Stimulated activated naive B cell treated with anti-CD40 and anti-IgM and Interleukin-4, amounts not matched to agents 10 μg/mL and 1 μg/mL and 100 μg/mL, for 72 hours (primary cell): ENCODE data around the gene A2ML1.
A peak's percentile ranks its signal among the peaks of the same experiment; 100 is the strongest.
"Not testable (repeated sequence)": the region's sequence is repeated elsewhere in the genome, so short reads cannot be mapped to it uniquely, and the experiment has no call there.

ENCODE experiments used
- ATAC-seq, 2 donors: fragments of 150-1000 bp; cut with Tn5 transposase; replicated peaks; 2 replicates each; pipeline ENCODE4 v1.10.0; 2021; ENCODE audit warnings: moderate library complexity in 1 of 2
- DNase-seq: peaks from one replicate; pipeline ENCODE4 v3.0.0; 2021
- H3K27ac Mint-ChIP-seq: one replicate; pipeline ENCODE4 v1.8.0; 2022; ENCODE audit warnings: mild to moderate bottlenecking, mixed read lengths
- H3K27me3 Mint-ChIP-seq, 2 donors: one replicate each; pipeline ENCODE4 v1.8.0; 2022; ENCODE audit warnings: mixed read lengths in 2 of 2
- H3K36me3 Mint-ChIP-seq, 2 donors: one replicate each; pipeline ENCODE4 v1.8.0; 2022; ENCODE audit warnings: mixed read lengths in 2 of 2, mild to moderate bottlenecking in 1 of 2
- H3K4me1 Mint-ChIP-seq, 2 donors: one replicate each; pipeline ENCODE4 v1.8.0; 2022; ENCODE audit warnings: mixed read lengths in 2 of 2, mild to moderate bottlenecking in 1 of 2
- H3K4me3 Mint-ChIP-seq, 2 donors: one replicate each; pipeline ENCODE4 v1.8.0; 2022; ENCODE audit warnings: mild to moderate bottlenecking in 2 of 2, mixed read lengths in 2 of 2, moderate library complexity in 1 of 2
- H3K9me3 Mint-ChIP-seq, 2 donors: one replicate each; pipeline ENCODE4 v1.8.0; 2022; ENCODE audit warnings: mixed read lengths in 2 of 2, mild to moderate bottlenecking in 1 of 2

A2ML1 gene

GRCh38 chr12:8855891-8856290 lies 33.5 kb downstream of the A2ML1 start:
- H3K4me1 Mint-ChIP-seq = no peaks in the 10 kb centered on the region
- no peak overlapping the region for H3K4me3 Mint-ChIP-seq
- no peaks in the 10 kb centered on the region for H3K36me3 Mint-ChIP-seq
- no peak overlapping the region for H3K27ac Mint-ChIP-seq
- H3K27me3 Mint-ChIP-seq = no peaks in the 10 kb centered on the region
- ATAC-seq (no peak), DNase-seq (no peak)
- no peaks in the 10 kb centered on the region for H3K9me3 Mint-ChIP-seq

GRCh38 chr12:8859448-8859847 lies 37.0 kb downstream of the A2ML1 start:
- H3K36me3 Mint-ChIP-seq, H3K27ac Mint-ChIP-seq, H3K27me3 Mint-ChIP-seq, H3K4me3 Mint-ChIP-seq, H3K9me3 Mint-ChIP-seq, ATAC-seq, DNase-seq, H3K4me1 Mint-ChIP-seq: not testable (repeated sequence)

- no peaks in the 10 kb centered on the region for H3K9me3 Mint-ChIP-seq
Observed at GRCh38 chr12:8860165-8860961, 37.9 kb downstream of the A2ML1 start.

GRCh38 chr12:8866429-8866828 lies 44.0 kb downstream of the A2ML1 start:
- DNase-seq (no peak), ATAC-seq (no peak)
- H3K4me3 Mint-ChIP-seq = no peak overlapping the region
- no peaks in the 10 kb centered on the region for H3K27me3 Mint-ChIP-seq
- no peaks in the 10 kb centered on the region for H3K36me3 Mint-ChIP-seq
- H3K4me1 Mint-ChIP-seq = no peaks in the 10 kb centered on the region
- no peaks in the 10 kb centered on the region for H3K9me3 Mint-ChIP-seq
- H3K27ac Mint-ChIP-seq = no peak overlapping the region

More at GRCh38 chr12:8860165-8860961, 37.9 kb downstream of the A2ML1 start:
- ATAC-seq = peak; percentile 48
- Mint-ChIP-seq H3K4me1 (no peaks in the 10 kb centered on the region), H3K27me3 (no peaks in the 10 kb centered on the region), H3K36me3 (no peaks in the 10 kb centered on the region), H3K4me3 (no peak overlapping the region), H3K27ac (no peak overlapping the region)
- DNase-seq = peak; percentile 4

GRCh38 chr12:8867009-8867408 lies 44.6 kb downstream of the A2ML1 start:
- H3K4me3 Mint-ChIP-seq = no peak overlapping the region
- DNase-seq (no peak), ATAC-seq (no peak)
- no peaks in the 10 kb centered on the region for H3K27me3 Mint-ChIP-seq
- no peaks in the 10 kb centered on the region for H3K36me3 Mint-ChIP-seq
- H3K9me3 Mint-ChIP-seq = no peaks in the 10 kb centered on the region
- H3K4me1 Mint-ChIP-seq = no peaks in the 10 kb centered on the region
- H3K27ac Mint-ChIP-seq = no peak overlapping the region

- no peak for ATAC-seq
- H3K27me3 Mint-ChIP-seq = no peaks in the 10 kb centered on the region
- no peak for DNase-seq
- H3K9me3 Mint-ChIP-seq = no peaks in the 10 kb centered on the region
- no peak overlapping the region for H3K27ac Mint-ChIP-seq
- H3K4me1 Mint-ChIP-seq = no peaks in the 10 kb centered on the region
- H3K36me3 Mint-ChIP-seq = no peaks in the 10 kb centered on the region
- no peak overlapping the region for H3K4me3 Mint-ChIP-seq
Observed at GRCh38 chr12:8867786-8868185, 45.4 kb downstream of the A2ML1 start.

- Mint-ChIP-seq H3K36me3 (no peaks in the 10 kb centered on the region), H3K27me3 (no peaks in the 10 kb centered on the region), H3K9me3 (no peaks in the 10 kb centered on the region), H3K4me1 (no peaks in the 10 kb centered on the region), H3K27ac (no peak overlapping the region), H3K4me3 (no peak overlapping the region)
- no peak for DNase-seq
- ATAC-seq = no peak
Observed at GRCh38 chr12:8870586-8870985, 48.2 kb downstream of the A2ML1 start.

- no peaks in the 10 kb centered on the region for H3K27me3 Mint-ChIP-seq
- no peaks in the 10 kb centered on the region for H3K4me1 Mint-ChIP-seq
- H3K36me3 Mint-ChIP-seq = no peaks in the 10 kb centered on the region
- ATAC-seq (no peak), DNase-seq (no peak)
- no peak overlapping the region for H3K4me3 Mint-ChIP-seq
- no peak overlapping the region for H3K27ac Mint-ChIP-seq
- H3K9me3 Mint-ChIP-seq = no peaks in the 10 kb centered on the region
Observed at GRCh38 chr12:8871068-8871467, 48.6 kb downstream of the A2ML1 start.

GRCh38 chr12:8876887-8877286 lies 54.5 kb downstream of the A2ML1 start:
- H3K27me3 Mint-ChIP-seq = no peaks in the 10 kb centered on the region

GRCh38 chr12:8886502-8887284 lies 64.3 kb downstream of the A2ML1 start:
- Mint-ChIP-seq H3K27ac (no peak overlapping the region), H3K27me3 (peaks cover 0 to 5% of the 10 kb centered on the region in 2 donors), H3K9me3 (no peaks in the 10 kb centered on the region), H3K36me3 (no peaks in the 10 kb centered on the region), H3K4me3 (no peak overlapping the region), H3K4me1 (peaks cover 5 to 12% of the 10 kb centered on the region in 2 donors)
- no peak for DNase-seq
- no peak for ATAC-seq

More at GRCh38 chr12:8876887-8877286, 54.5 kb downstream of the A2ML1 start:
- Mint-ChIP-seq H3K4me1 (peaks cover 0 to 5% of the 10 kb centered on the region in 2 donors), H3K36me3 (no peaks in the 10 kb centered on the region), H3K27ac (no peak overlapping the region), H3K9me3 (no peaks in the 10 kb centered on the region), H3K4me3 (no peak overlapping the region)
- DNase-seq = no peak
- ATAC-seq = no peak

- peaks cover 0 to 5% of the 10 kb centered on the region in 2 donors for H3K27me3 Mint-ChIP-seq
- H3K27ac Mint-ChIP-seq = no peak overlapping the region
- H3K4me3 Mint-ChIP-seq = no peak overlapping the region
- DNase-seq (no peak), ATAC-seq (no peak)
- no peaks in the 10 kb centered on the region for H3K9me3 Mint-ChIP-seq
- H3K36me3 Mint-ChIP-seq = no peaks in the 10 kb centered on the region
- H3K4me1 Mint-ChIP-seq = peaks cover 5 to 12% of the 10 kb centered on the region in 2 donors
Observed at GRCh38 chr12:8887285-8887715, 64.9 kb downstream of the A2ML1 start.

- peaks cover 10 to 32% of the 10 kb centered on the region in 2 donors for H3K4me1 Mint-ChIP-seq
- ATAC-seq (peak; percentile 84 to 87), DNase-seq (peak; percentile 61)
- peak overlapping the region; percentile 80 to 83 for H3K4me3 Mint-ChIP-seq
- no peaks in the 10 kb centered on the region for H3K27me3 Mint-ChIP-seq
- H3K36me3 Mint-ChIP-seq = no peaks in the 10 kb centered on the region
- peak overlapping the region; percentile 84 for H3K27ac Mint-ChIP-seq
- peaks cover 0 to 1% of the 10 kb centered on the region in 2 donors for H3K9me3 Mint-ChIP-seq
Observed at GRCh38 chr12:8890313-8891085, 68.1 kb downstream of the A2ML1 start.

- no peak overlapping the region for H3K27ac Mint-ChIP-seq
- H3K27me3 Mint-ChIP-seq = no peaks in the 10 kb centered on the region
- ATAC-seq (no peak), DNase-seq (no peak)
- H3K36me3 Mint-ChIP-seq = no peaks in the 10 kb centered on the region
- no peak overlapping the region for H3K4me3 Mint-ChIP-seq
- H3K4me1 Mint-ChIP-seq = peaks cover 10 to 41% of the 10 kb centered on the region in 2 donors
- H3K9me3 Mint-ChIP-seq = peaks cover 0 to 1% of the 10 kb centered on the region in 2 donors
Observed at GRCh38 chr12:8891976-8892375, 69.6 kb downstream of the A2ML1 start.

- peaks cover 0 to 1% of the 10 kb centered on the region in 2 donors for H3K9me3 Mint-ChIP-seq
- H3K27ac Mint-ChIP-seq = no peak overlapping the region
- H3K4me1 Mint-ChIP-seq = peaks cover 23 to 58% of the 10 kb centered on the region in 2 donors
- H3K4me3 Mint-ChIP-seq = peak overlapping the region in 1 of 2 donors; percentile 41
- DNase-seq = no peak
- H3K27me3 Mint-ChIP-seq = no peaks in the 10 kb centered on the region
- no peaks in the 10 kb centered on the region for H3K36me3 Mint-ChIP-seq
- peak; percentile 67 to 69 for ATAC-seq
Observed at GRCh38 chr12:8894378-8894777, 72.0 kb downstream of the A2ML1 start.
